Gastroesophageal sphincter (tissue), 4 donors: ENCODE data around the gene MLH3. TPM values are rescaled to one million over a fixed set of nuclear protein-coding genes. Genes with fewer than 3 reads are reported as not detected.

Source experiments
- ATAC-seq: fragments of 150-250 bp; one replicate; pipeline ENCODE4 v1.9.1; 2016; ENCODE audit warnings: mild to moderate bottlenecking, moderate library complexity
- H3K27ac ChIP-seq, 4 donors: fragments of 200-600 bp; sonication (generic) in 3 of 4; 1 replicate in 3 of 4; 2 replicates in 1 of 4; pipeline ENCODE4 v1.5.1; 2016 to 2019
- H3K27me3 ChIP-seq: fragments of 200-600 bp; sonication (generic); one replicate; pipeline ENCODE4 v1.5.1; 2019
- H3K36me3 ChIP-seq, 2 donors: fragments of 200-600 bp; sonication (generic); one replicate each; pipeline ENCODE4 v1.5.1; 2019; ENCODE audit warnings: control low read depth in 1 of 2
- H3K4me1 ChIP-seq, 3 donors: fragments of 200-600 bp; sonication (generic); 1 replicate in 2 of 3; 2 replicates in 1 of 3; pipeline ENCODE4 v1.5.1; 2016 to 2019; ENCODE audit warnings: control low read depth in 2 of 3
- H3K4me3 ChIP-seq, 2 donors: fragments of 200-600 bp; sonication (generic); one replicate each; pipeline ENCODE4 v1.5.1; 2019; ENCODE audit warnings: mild to moderate bottlenecking in 1 of 2, moderate library complexity in 1 of 2
- H3K9me3 ChIP-seq, 3 donors: fragments of 200-600 bp; sonication (generic); one replicate each; pipeline ENCODE4 v1.5.1; 2017 to 2019; ENCODE audit warnings: control low read depth in 2 of 3
- EP300 ChIP-seq: sonication (generic); formaldehyde crosslinking; IDR thresholded peaks from one replicate; pipeline ENCODE4 v1.6.1; 2017; ENCODE audit warnings: antibody characterized with exemption, mild to moderate bottlenecking
- POLR2A ChIP-seq, 2 donors: fragments of 450-650 bp; IDR thresholded peaks; one replicate each; pipeline ENCODE4 v1.6.1; 2017; ENCODE audit warnings: antibody characterized with exemption in 2 of 2, mild to moderate bottlenecking in 2 of 2, moderate library complexity in 1 of 2
- POLR2AphosphoS5 ChIP-seq: sonication (generic); formaldehyde crosslinking; IDR thresholded peaks from one replicate; pipeline ENCODE4 v1.6.1; 2017; ENCODE audit warnings: antibody characterized with exemption
- WGBS, 2 donors: methylation state at CpG; one replicate each; pipeline ENCODE4 v1.1.5; 2018; ENCODE audit warnings: low coverage in 1 of 2; 5-methylcytosine and 5-hydroxymethylcytosine counted together
- total RNA-seq, 4 donors: library from RNA; depleted of rRNA; stranded (reverse); fragments of >200 nt; gene quantifications; one replicate each; pipeline ENCODE4 v1.1.0, GENCODE V29; 2016
- TF ChIP-seq, protein P1 (sequence below), 4 experiments: fragments of 200-600 bp in 2 of 4; fragments of 450-650 bp in 2 of 4; sonication (generic) in 1 of 4; IDR thresholded peaks; one replicate each; pipeline ENCODE4 v1.5.1; 2017 to 2019; ENCODE audit warnings: antibody characterized with exemption in 4 of 4, mild to moderate bottlenecking in 2 of 4, moderate library complexity in 2 of 4

MLH3 gene
- total RNA-seq, 4 donors from 2014 or later = 29.0 to 76.1 (median 32.2) TPM

DNA sequence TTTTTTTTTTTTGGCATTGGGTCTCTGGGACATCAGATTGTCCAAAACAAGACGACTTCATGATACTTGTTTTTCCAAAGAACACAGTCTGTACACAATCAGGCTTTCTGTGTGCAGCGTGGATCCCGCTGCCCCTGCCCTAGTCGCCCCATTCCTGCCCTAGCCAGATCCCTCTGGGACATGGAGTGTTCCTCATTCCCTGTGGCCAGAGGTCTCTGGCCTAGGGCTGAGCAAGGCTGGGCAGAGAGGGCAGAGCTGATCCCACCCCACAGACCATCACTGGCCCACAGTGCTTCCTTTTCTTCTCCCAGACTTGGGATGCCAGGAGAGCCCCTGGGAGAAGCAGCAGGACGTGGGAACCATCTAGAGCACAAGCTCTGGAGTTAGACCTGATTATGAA lies 69.4 kb downstream of the MLH3 start:
- Histone ChIP-seq H3K27me3 (no peaks in the 10 kb centered on the region), H3K36me3 (no peaks in the 10 kb centered on the region), H3K4me1 (peaks cover 0 to 43% (median 6%) of the 10 kb centered on the region in 3 donors), H3K9me3 (no peaks in the 10 kb centered on the region), H3K4me3 (no peak overlapping the region), H3K27ac (no peak overlapping the region)
- no peak for ATAC-seq
- WGBS, 2 donors = 60% methylated on average over 1 of the region's 5 CpGs; no CpG with 5 or more reads in 1 of the 2 donors
- TF ChIP-seq POLR2AphosphoS5 (no peak), POLR2A (IDR thresholded peaks at IDR 0.05) (no peak), EP300 (no peak)
- TF ChIP-seq, protein P1, sequence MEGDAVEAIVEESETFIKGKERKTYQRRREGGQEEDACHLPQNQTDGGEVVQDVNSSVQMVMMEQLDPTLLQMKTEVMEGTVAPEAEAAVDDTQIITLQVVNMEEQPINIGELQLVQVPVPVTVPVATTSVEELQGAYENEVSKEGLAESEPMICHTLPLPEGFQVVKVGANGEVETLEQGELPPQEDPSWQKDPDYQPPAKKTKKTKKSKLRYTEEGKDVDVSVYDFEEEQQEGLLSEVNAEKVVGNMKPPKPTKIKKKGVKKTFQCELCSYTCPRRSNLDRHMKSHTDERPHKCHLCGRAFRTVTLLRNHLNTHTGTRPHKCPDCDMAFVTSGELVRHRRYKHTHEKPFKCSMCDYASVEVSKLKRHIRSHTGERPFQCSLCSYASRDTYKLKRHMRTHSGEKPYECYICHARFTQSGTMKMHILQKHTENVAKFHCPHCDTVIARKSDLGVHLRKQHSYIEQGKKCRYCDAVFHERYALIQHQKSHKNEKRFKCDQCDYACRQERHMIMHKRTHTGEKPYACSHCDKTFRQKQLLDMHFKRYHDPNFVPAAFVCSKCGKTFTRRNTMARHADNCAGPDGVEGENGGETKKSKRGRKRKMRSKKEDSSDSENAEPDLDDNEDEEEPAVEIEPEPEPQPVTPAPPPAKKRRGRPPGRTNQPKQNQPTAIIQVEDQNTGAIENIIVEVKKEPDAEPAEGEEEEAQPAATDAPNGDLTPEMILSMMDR (IDR thresholded peaks at IDR 0.05) = no peak

GRCh38 chr14:74981462-74981782 lies 69.8 kb downstream of the MLH3 start:
- Histone ChIP-seq H3K27me3 (no peaks in the 10 kb centered on the region), H3K36me3 (no peaks in the 10 kb centered on the region), H3K4me3 (no peak overlapping the region), H3K27ac (no peak overlapping the region), H3K9me3 (no peaks in the 10 kb centered on the region), H3K4me1 (peaks cover 0 to 43% (median 6%) of the 10 kb centered on the region in 3 donors)
- TF ChIP-seq EP300 (no peak), POLR2AphosphoS5 (no peak)
- ATAC-seq = no peak
- WGBS, 2 donors = 70 to 83% methylated on average over 5 of the region's 9 CpGs

DNA sequence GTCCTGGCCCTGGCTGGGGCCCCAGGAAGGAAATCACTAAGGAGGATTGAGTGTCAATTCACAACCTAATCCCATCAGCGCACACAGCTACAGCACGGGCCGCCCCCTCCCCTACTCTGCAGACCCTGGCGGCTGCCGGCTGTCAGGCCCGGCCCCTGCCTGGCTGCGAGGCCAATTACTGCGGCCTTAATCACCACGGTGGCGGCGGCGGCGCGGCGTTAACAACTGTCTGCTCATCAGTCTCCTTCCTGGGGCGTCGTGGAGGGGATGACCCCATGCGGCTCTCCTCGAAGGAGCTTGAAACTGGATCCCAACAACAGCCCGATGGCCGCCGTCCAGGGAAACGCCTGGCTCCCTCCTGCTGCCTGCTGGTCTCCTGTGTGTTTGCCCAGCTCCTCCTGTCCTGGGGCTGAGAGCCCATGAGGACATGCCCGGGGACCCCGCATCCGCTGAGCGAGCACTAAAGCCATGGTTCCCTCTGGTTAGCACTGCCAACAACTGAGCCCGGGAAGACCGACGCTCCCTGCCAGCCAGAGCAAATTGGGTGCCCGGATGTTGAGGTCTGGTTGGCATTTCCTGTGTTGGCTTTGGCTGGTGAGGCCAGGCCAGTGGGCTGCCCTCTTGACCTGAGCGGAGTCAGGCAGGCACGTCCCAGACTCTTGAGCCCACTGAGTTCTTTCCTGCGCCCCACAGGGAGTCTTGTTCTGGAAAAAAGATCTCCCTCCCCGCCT lies 70.4 kb downstream of the MLH3 start:
- 0% methylated on average over 2 of the region's 35 CpGs; no CpG with 5 or more reads in 1 of the 2 donors for whole genome bisulfite sequencing, 2 donors
- peak overlapping the region in 1 of 4 donors; percentile 8 for H3K27ac ChIP-seq

GRCh38 chr14:74980398-74980730 lies 70.9 kb downstream of the MLH3 start:
- Histone ChIP-seq H3K9me3 (no peaks in the 10 kb centered on the region), H3K27ac (peak overlapping the region in 1 of 4 donors; percentile 8), H3K4me3 (no peak overlapping the region), H3K27me3 (no peaks in the 10 kb centered on the region), H3K4me1 (peaks cover 0 to 50% (median 6%) of the 10 kb centered on the region in 3 donors), H3K36me3 (no peaks in the 10 kb centered on the region)
- WGBS, 2 donors = 71% methylated on average over 1 of the region's 4 CpGs; no CpG with 5 or more reads in 1 of the 2 donors
- TF ChIP-seq, protein P1 (IDR thresholded peaks at IDR 0.05) = no peak
- TF ChIP-seq EP300 (no peak), POLR2A (IDR thresholded peaks at IDR 0.05) (no peak), POLR2AphosphoS5 (no peak)
- no peak for ATAC-seq

More for the DNA sequence above, 70.4 kb downstream of the MLH3 start:
- no peaks in the 10 kb centered on the region for H3K36me3 ChIP-seq
- peaks cover 0 to 45% (median 6%) of the 10 kb centered on the region in 3 donors for H3K4me1 ChIP-seq
- H3K4me3 ChIP-seq = no peak overlapping the region
- ATAC-seq = peak; percentile 9
- H3K9me3 ChIP-seq = no peaks in the 10 kb centered on the region
- H3K27me3 ChIP-seq = no peaks in the 10 kb centered on the region
- no peak for TF ChIP-seq POLR2AphosphoS5

DNA sequence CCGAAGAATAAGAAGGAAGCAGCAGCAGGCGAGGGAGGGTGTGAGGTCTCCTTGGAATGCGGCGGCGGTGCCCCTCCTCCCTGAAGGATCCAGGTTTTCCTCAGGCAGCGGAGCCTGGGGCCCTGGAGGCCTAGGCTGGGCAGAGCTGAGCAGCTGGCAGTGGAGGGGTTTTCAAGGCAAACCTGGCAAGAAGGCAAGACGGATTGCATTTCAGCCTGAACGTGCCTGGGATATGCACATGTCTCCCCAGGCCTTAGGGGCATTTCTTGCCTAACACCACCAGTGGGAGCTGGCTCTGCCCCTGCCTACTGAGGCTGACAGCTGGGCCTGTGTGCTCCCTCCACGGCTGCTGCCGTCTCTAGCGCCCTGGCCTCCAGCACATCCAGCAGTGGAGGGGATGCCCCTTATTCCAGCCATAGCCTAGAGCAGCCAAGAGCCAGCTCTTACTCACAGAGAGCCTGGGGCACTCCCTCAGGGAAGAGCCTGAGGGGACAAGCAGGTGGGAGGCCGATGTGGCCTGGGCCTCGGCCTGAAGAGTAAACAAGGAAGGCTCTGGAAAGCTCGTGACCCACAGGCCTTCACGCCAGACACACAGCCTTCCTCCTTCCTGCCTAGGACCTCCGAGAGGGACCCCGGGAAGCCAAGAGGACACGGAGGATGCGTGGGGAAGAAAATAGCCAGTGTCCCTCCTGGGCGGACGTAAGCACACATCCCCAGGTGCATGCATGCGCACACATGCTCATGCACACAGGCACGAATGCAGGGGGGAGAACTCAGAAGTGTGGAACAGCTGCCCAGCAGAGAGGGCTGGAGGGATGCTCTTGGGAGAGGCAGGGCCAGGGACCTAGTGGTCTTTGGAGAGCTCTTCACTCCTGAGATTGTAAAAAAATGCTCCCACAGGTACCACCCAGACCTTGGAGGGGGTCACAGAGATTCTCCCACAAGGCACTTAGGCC lies 71.5 kb downstream of the MLH3 start:
- Histone ChIP-seq H3K27ac (peak overlapping the region in 1 of 4 donors; percentile 1), H3K36me3 (no peaks in the 10 kb centered on the region), H3K4me3 (no peak overlapping the region), H3K4me1 (peaks cover 0 to 57% (median 7%) of the 10 kb centered on the region in 3 donors), H3K27me3 (no peaks in the 10 kb centered on the region), H3K9me3 (no peaks in the 10 kb centered on the region)
- WGBS, 2 donors = 73 to 89% methylated on average over 3 to 11 of the region's 23 CpGs
- TF ChIP-seq, protein P1 (IDR thresholded peaks at IDR 0.05) = no peak
- TF ChIP-seq POLR2AphosphoS5 (no peak), EP300 (no peak), POLR2A (IDR thresholded peaks at IDR 0.05) (no peak)
- no peak for ATAC-seq
